ENCODE results near the gene RPL36AL.

Gene RPL36AL

GRCh38 chr14:49582113-49582977 lies 38.1 kb downstream of the RPL36AL start:
- CTCF ChIA-PET, result interaction anchor here (1.9 kb wide), 1 partner anchor 84 kb away, joined by 4 read pairs; no protein-coding TSS in a partner anchor
- Histone ChIP-seq H3K4me3 (ENCODE audit: control insufficient read depth in 1 of 7, extremely low read depth in 1 of 7, insufficient read depth in 4 of 7, low read depth in 2 of 7, low read length in 6 of 7) (no peak overlapping the region), H3K36me3 (ENCODE audit: control insufficient read depth in 4 of 4, insufficient read depth in 4 of 4, low read length in 3 of 4) (peaks cover 9 to 39% (median 26%) of the 10 kb centered on the region in 4 experiments), H3K9me3 (ENCODE audit: control extremely low read depth in 1 of 5, control insufficient read depth in 4 of 5, insufficient read depth in 2 of 5, low read depth in 1 of 5, low read length in 4 of 5) (no peaks in the 10 kb centered on the region), H3K27ac (ENCODE audit: insufficient read depth in 1 of 2, low read depth in 1 of 2, low read length in 2 of 2, poor library complexity in 1 of 2, severe bottlenecking in 2 of 2) (peak overlapping the region in 1 of 2 experiments; percentile 21), H3K4me1 (ENCODE audit: control extremely low read depth in 1 of 4, control insufficient read depth in 4 of 4, insufficient read depth in 4 of 4, low read length in 3 of 4) (peaks cover 13 to 25% (median 16%) of the 10 kb centered on the region in 4 experiments), H3K27me3 (replicated peaks in 2 of 5; ENCODE audit: control insufficient read depth in 4 of 5, insufficient read depth in 5 of 5, low read length in 4 of 5) (no peaks in the 10 kb centered on the region)
- 100% methylated on average over 3 of the region's 4 CpGs for WGBS (ENCODE audit: insufficient coverage)
- POLR2A ChIA-PET, result no interaction called here
- DNase-seq, result no peak

- H3K27ac ChIP-seq (ENCODE audit: insufficient read depth in 1 of 2, low read depth in 1 of 2, low read length in 2 of 2, poor library complexity in 1 of 2, severe bottlenecking in 2 of 2), result no peak overlapping the region
- peaks cover 13 to 25% (median 14%) of the 10 kb centered on the region in 4 experiments for H3K4me1 ChIP-seq (ENCODE audit: control extremely low read depth in 1 of 4, control insufficient read depth in 4 of 4, insufficient read depth in 4 of 4, low read length in 3 of 4)
- WGBS (ENCODE audit: insufficient coverage), result 76% methylated on average over 9 of the region's 9 CpGs
- H3K9me3 ChIP-seq (ENCODE audit: control extremely low read depth in 1 of 5, control insufficient read depth in 4 of 5, insufficient read depth in 2 of 5, low read depth in 1 of 5, low read length in 4 of 5), result no peaks in the 10 kb centered on the region
- no peaks in the 10 kb centered on the region for H3K27me3 ChIP-seq (replicated peaks in 2 of 5; ENCODE audit: control insufficient read depth in 4 of 5, insufficient read depth in 5 of 5, low read length in 4 of 5)
- H3K4me3 ChIP-seq (ENCODE audit: control insufficient read depth in 1 of 7, extremely low read depth in 1 of 7, insufficient read depth in 4 of 7, low read depth in 2 of 7, low read length in 6 of 7), result no peak overlapping the region
- ChIA-PET POLR2A (no interaction called here), CTCF (interaction anchor here (0.8 to 1.9 kb wide), 2 partner anchors 83 to 122 kb away, joined by 3 to 4 read pairs; no protein-coding TSS in a partner anchor)
- DNase-seq, result peak in 1 of 3 donors; percentile 27
- H3K36me3 ChIP-seq (ENCODE audit: control insufficient read depth in 4 of 4, insufficient read depth in 4 of 4, low read length in 3 of 4), result peaks cover 9 to 47% (median 33%) of the 10 kb centered on the region in 4 experiments
Observed at GRCh38 chr14:49581209-49582112, 39.0 kb downstream of the RPL36AL start.

GRCh38 chr14:49579841-49580240 lies 40.6 kb downstream of the RPL36AL start:
- Histone ChIP-seq H3K9me3 (ENCODE audit: control extremely low read depth in 1 of 5, control insufficient read depth in 4 of 5, insufficient read depth in 2 of 5, low read depth in 1 of 5, low read length in 4 of 5) (no peaks in the 10 kb centered on the region), H3K4me1 (ENCODE audit: control extremely low read depth in 1 of 4, control insufficient read depth in 4 of 4, insufficient read depth in 4 of 4, low read length in 3 of 4) (peaks cover 10 to 19% (median 13%) of the 10 kb centered on the region in 4 experiments), H3K27ac (ENCODE audit: insufficient read depth in 1 of 2, low read depth in 1 of 2, low read length in 2 of 2, poor library complexity in 1 of 2, severe bottlenecking in 2 of 2) (no peak overlapping the region), H3K4me3 (ENCODE audit: control insufficient read depth in 1 of 7, extremely low read depth in 1 of 7, insufficient read depth in 4 of 7, low read depth in 2 of 7, low read length in 6 of 7) (no peak overlapping the region), H3K36me3 (ENCODE audit: control insufficient read depth in 4 of 4, insufficient read depth in 4 of 4, low read length in 3 of 4) (peaks cover 9 to 53% (median 42%) of the 10 kb centered on the region in 4 experiments), H3K27me3 (replicated peaks in 2 of 5; ENCODE audit: control insufficient read depth in 4 of 5, insufficient read depth in 5 of 5, low read length in 4 of 5) (no peaks in the 10 kb centered on the region)
- no peak for DNase-seq
- WGBS (ENCODE audit: insufficient coverage), result 100% methylated on average over 1 of the region's 2 CpGs
- POLR2A ChIA-PET, result no interaction called here
- CTCF ChIA-PET, result no interaction called here

DNA sequence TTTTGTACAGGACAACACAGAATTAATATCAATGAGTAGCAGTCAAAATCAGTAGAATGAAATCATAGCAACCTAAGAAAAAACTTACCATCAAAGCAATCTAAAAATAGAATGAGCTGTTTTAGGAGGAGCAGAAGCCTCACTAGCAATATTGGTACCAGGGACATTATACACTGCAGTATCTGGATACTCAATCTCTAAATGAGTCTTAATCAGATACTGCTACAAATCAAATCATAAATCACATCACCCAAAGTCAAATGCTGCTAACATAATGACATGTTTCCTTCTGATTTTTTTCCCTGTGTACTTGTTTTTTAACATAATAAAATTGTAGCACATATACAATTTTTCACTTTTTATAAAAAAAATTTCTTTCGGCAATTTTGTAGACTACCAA lies 42.3 kb downstream of the RPL36AL start:
- Histone ChIP-seq H3K4me3 (ENCODE audit: control insufficient read depth in 1 of 7, extremely low read depth in 1 of 7, insufficient read depth in 4 of 7, low read depth in 2 of 7, low read length in 6 of 7) (no peak overlapping the region), H3K36me3 (ENCODE audit: control insufficient read depth in 4 of 4, insufficient read depth in 4 of 4, low read length in 3 of 4) (peaks cover 7 to 49% (median 37%) of the 10 kb centered on the region in 4 experiments), H3K4me1 (ENCODE audit: control extremely low read depth in 1 of 4, control insufficient read depth in 4 of 4, insufficient read depth in 4 of 4, low read length in 3 of 4) (peaks cover 0 to 6% (median 2%) of the 10 kb centered on the region in 4 experiments), H3K27me3 (replicated peaks in 2 of 5; ENCODE audit: control insufficient read depth in 4 of 5, insufficient read depth in 5 of 5, low read length in 4 of 5) (no peaks in the 10 kb centered on the region), H3K27ac (ENCODE audit: insufficient read depth in 1 of 2, low read depth in 1 of 2, low read length in 2 of 2, poor library complexity in 1 of 2, severe bottlenecking in 2 of 2) (no peak overlapping the region), H3K9me3 (ENCODE audit: control extremely low read depth in 1 of 5, control insufficient read depth in 4 of 5, insufficient read depth in 2 of 5, low read depth in 1 of 5, low read length in 4 of 5) (no peaks in the 10 kb centered on the region)
- WGBS (ENCODE audit: insufficient coverage), result 100% methylated on average over 1 of the region's 1 CpG
- no peak for DNase-seq
- CTCF ChIA-PET, result interaction anchor here (1.1 kb wide), 1 partner anchor 10 kb away, joined by 3 read pairs; no protein-coding TSS in a partner anchor
- POLR2A ChIA-PET, result no interaction called here

- ChIA-PET POLR2A (no interaction called here), CTCF (interaction anchor here (0.8 to 1.1 kb wide), 2 partner anchors 11 to 17 kb away, joined by 3 read pairs; no protein-coding TSS in a partner anchor)
- peaks cover 0 to 12% (median 5%) of the 10 kb centered on the region in 5 experiments for H3K9me3 ChIP-seq (ENCODE audit: control extremely low read depth in 1 of 5, control insufficient read depth in 4 of 5, insufficient read depth in 2 of 5, low read depth in 1 of 5, low read length in 4 of 5)
- no peak overlapping the region for H3K4me3 ChIP-seq (ENCODE audit: control insufficient read depth in 1 of 7, extremely low read depth in 1 of 7, insufficient read depth in 4 of 7, low read depth in 2 of 7, low read length in 6 of 7)
- no peaks in the 10 kb centered on the region for H3K27me3 ChIP-seq (replicated peaks in 2 of 5; ENCODE audit: control insufficient read depth in 4 of 5, insufficient read depth in 5 of 5, low read length in 4 of 5)
- DNase-seq, result no peak
- peaks cover 2 to 50% (median 24%) of the 10 kb centered on the region in 4 experiments for H3K36me3 ChIP-seq (ENCODE audit: control insufficient read depth in 4 of 4, insufficient read depth in 4 of 4, low read length in 3 of 4)
- H3K4me1 ChIP-seq (ENCODE audit: control extremely low read depth in 1 of 4, control insufficient read depth in 4 of 4, insufficient read depth in 4 of 4, low read length in 3 of 4), result no peaks in the 10 kb centered on the region
- H3K27ac ChIP-seq (ENCODE audit: insufficient read depth in 1 of 2, low read depth in 1 of 2, low read length in 2 of 2, poor library complexity in 1 of 2, severe bottlenecking in 2 of 2), result no peak overlapping the region
- WGBS (ENCODE audit: insufficient coverage), result 100% methylated on average over 1 of the region's 5 CpGs
Observed at GRCh38 chr14:49574038-49574437, 46.4 kb downstream of the RPL36AL start.

DNA sequence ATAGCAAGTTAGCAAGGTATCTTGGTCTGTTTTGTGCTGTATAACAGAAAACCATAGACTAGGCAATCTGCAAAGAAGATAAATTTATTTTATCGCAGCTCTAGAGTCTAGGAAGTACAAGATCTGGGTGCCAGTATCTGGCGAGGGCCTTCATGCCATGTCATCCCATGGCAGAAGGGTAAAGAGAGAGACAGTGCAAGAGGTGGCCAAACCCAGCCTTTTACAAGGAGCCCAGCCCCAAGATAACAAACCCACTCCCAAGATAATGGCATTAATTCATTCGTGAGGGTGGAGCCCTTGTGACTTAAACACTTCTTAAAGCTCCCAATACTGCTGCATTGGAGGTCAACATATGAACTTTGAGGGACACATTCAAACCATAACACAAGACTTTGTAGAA lies 51.1 kb downstream of the RPL36AL start:
- ChIA-PET CTCF (no interaction called here), POLR2A (no interaction called here)
- Histone ChIP-seq H3K9me3 (ENCODE audit: control extremely low read depth in 1 of 5, control insufficient read depth in 4 of 5, insufficient read depth in 2 of 5, low read depth in 1 of 5, low read length in 4 of 5) (peaks cover 0 to 12% (median 5%) of the 10 kb centered on the region in 5 experiments), H3K36me3 (ENCODE audit: control insufficient read depth in 4 of 4, insufficient read depth in 4 of 4, low read length in 3 of 4) (peaks cover under 1 to 21% (median 3%) of the 10 kb centered on the region in 4 experiments), H3K4me1 (ENCODE audit: control extremely low read depth in 1 of 4, control insufficient read depth in 4 of 4, insufficient read depth in 4 of 4, low read length in 3 of 4) (no peaks in the 10 kb centered on the region), H3K27ac (ENCODE audit: insufficient read depth in 1 of 2, low read depth in 1 of 2, low read length in 2 of 2, poor library complexity in 1 of 2, severe bottlenecking in 2 of 2) (no peak overlapping the region), H3K4me3 (ENCODE audit: control insufficient read depth in 1 of 7, extremely low read depth in 1 of 7, insufficient read depth in 4 of 7, low read depth in 2 of 7, low read length in 6 of 7) (no peak overlapping the region), H3K27me3 (replicated peaks in 2 of 5; ENCODE audit: control insufficient read depth in 4 of 5, insufficient read depth in 5 of 5, low read length in 4 of 5) (no peaks in the 10 kb centered on the region)
- 90% methylated on average over 2 of the region's 3 CpGs for WGBS (ENCODE audit: insufficient coverage)
- no peak for DNase-seq
